Activated T-cell treated with anti-CD3 and anti-CD28 coated beads for 48 hours (primary cell): ENCODE results near the gene SLC16A8.
"Not testable (repeated sequence)": the region's sequence is repeated elsewhere in the genome, so short reads cannot be mapped to it uniquely, and the experiment has no call there.

Source experiments
- DNase-seq: peaks from one replicate; pipeline ENCODE4 v3.0.0-alpha.2; 2020; ENCODE audit warnings: low read depth

The SLC16A8 gene, protein sequence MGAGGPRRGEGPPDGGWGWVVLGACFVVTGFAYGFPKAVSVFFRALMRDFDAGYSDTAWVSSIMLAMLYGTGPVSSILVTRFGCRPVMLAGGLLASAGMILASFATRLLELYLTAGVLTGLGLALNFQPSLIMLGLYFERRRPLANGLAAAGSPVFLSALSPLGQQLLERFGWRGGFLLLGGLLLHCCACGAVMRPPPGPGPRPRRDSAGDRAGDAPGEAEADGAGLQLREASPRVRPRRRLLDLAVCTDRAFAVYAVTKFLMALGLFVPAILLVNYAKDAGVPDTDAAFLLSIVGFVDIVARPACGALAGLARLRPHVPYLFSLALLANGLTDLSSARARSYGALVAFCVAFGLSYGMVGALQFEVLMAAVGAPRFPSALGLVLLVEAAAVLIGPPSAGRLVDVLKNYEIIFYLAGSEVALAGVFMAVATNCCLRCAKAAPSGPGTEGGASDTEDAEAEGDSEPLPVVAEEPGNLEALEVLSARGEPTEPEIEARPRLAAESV

DNA sequence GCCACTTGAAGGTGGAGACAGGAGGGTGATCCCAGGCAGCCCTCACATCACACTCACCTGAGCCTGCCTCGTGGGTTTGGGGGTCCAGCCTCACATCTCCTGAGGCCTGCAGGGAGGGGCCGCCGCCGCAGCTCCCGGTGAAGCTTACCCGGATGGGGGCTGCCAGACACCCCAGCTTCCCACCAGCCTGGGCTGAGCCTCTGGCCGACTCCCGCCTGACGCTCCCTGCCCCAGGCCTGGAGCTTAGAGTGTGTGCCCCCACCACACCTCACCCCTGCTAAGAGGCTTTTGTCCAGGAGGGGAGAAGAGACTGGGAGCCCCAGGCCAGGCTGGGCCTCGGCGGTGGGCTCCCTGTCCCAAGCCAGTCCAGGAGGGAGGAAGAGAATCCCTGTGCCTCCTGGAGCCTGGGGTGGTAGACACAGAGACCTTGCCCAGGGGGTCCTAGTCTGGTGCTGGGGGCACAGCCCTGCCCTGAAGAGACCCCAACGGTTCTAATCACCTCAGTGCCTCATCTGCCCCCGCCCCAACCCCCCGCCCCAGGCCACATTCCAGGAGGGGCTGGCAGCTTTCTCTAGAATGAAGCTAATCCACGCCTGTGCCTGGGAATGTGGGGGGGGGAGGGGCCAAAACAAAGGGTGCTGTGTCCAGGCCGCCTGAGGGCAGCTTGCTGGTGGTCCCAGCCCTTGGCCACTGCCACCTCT is at the start of gene SLC16A8:
SLC16A8 (minus strand) TSS at position 254 of the 701 bp plus-strand sequence. CDS start 1,311 bp downstream, outside the sequence.
- DNase-seq = no peak

DNA sequence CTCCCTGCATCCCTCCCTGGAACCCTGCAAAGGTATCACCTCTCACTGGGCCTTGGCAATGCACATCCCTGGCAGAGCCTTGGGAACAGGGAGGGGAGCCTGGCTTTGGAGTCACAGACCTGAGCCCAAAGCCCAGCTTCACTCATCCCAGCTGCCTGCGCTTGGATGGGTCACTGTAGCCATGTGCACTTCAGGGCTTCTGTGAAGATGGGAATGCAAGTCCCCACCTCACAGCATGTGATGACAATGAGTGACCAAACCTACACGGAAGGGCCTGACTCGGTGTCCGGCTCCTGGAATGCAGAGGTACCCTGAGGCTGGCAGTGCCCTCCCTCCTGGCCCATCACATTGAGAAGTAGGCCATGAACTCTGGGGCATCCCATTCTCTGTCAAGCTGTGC is 49.3 kb upstream of the SLC16A8 start:
- no peak for DNase-seq

DNA sequence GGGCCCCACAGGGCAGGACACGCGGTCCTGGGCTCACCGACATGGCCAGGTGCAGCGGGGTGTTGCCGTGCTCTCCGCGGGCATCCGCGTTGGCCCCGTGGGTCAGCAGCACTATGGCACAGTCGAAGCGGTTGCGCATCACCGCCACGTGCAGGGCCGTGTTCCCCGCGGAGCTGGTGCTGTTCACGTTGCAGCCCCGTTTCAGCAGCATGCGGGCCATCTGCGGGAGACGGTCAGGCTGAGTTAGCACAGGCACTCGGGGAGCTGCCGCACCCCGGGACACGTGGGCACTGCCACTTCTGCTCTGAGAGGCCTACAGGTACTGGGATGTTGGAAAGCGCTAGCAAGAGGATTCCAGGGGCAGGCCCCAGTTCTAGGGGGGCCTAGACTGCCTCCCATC is 48.8 kb upstream of the SLC16A8 start:
- no peak for DNase-seq

DNA sequence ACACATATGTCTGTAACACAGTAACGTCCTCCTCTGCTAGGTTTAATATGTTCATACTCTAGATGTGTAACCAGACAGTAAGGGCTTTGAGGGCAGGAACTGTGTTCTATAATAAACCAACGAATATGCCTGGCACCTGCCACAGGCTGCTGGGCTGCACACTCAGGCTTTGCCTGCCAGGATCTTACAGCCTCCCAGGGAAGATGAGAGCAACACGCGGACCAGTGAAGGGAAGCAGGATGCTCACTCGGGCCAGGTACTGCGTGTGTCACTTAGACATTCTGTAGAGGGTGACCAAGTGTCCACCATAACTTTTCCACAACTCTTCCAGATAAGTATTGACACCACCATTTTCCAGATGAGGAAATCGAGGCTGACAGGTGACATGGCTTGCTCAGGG is 48.2 kb upstream of the SLC16A8 start:
- no peak for DNase-seq

DNA sequence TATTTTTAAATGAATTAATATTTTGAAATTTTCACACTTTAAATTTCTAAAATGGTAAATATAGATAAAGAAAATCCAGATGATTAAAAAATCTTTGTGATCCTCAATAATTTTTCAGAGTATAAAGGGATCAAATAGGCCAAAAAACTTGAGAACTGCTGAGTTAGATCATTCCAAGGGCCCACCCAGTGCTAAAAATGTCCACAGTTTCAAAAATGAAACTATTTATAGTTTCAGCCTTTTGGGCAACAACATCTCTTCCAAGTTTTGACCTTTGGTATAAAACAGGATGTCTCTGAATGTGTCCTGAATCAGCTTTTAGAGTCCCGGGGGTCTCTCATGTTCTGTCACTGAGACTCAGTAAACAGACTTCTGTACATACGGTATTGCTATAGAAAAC is 47.4 kb upstream of the SLC16A8 start:
- DNase-seq = no peak

DNA sequence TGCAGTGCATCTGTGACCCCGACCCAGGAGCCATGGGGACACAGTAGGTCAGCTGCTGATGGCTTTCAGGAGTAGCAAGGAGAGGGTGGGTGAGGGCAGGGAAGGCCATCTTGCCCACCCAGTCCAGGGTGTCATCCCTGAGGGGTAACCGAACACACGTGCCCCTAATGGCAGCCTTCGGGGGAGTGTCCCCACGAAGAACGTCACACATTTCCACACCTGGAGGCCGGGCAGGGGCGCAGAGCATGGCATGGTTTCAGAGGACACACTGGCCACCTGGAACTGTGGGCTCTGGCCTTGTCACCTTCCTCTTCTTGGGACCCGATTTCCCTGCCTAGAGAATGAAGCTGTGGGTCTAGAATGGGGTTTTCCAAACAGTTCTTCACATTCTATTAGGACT is 45.9 kb upstream of the SLC16A8 start:
- DNase-seq = no peak

DNA sequence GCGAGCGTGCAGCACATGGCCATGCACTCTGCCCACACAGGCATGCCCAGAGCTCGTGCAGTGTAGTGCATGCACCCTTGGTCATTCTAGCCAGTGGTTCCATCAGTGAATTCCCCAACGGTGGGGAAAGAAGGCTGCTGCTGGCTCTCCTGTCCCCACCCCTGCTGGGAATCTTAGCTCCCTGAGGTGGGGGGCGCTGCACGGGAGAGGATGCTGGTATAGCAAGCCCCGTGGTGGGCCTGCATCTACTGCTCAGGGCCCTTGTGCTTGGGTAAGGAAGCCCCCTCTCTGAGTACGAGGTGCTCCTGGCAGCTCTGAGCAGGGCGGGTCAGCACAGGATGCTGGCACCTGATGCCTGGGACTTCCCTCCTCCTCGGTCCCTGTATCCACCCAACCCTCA is 45.0 kb upstream of the SLC16A8 start:
- no peak for DNase-seq

DNA sequence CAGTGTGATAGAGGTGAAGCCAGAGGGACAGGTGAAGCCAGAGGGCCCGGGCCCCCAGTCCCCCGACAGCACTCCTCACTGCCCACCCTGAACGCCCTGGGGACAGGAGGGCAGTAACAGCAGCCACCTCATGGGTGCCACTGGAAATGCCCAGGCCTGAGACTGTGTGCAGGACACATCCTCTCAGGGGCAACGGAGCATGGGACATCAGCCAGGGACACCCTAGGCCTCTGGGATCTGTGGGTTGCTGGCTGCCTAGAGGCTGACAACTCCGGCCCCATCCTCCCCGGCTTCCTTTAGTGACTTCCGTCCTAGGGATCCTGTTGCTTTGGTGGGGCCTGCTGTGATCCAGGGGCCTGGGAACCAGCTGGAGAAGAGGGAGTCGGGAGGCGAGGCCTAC is 43.9 kb upstream of the SLC16A8 start:
- DNase-seq = no peak

DNA sequence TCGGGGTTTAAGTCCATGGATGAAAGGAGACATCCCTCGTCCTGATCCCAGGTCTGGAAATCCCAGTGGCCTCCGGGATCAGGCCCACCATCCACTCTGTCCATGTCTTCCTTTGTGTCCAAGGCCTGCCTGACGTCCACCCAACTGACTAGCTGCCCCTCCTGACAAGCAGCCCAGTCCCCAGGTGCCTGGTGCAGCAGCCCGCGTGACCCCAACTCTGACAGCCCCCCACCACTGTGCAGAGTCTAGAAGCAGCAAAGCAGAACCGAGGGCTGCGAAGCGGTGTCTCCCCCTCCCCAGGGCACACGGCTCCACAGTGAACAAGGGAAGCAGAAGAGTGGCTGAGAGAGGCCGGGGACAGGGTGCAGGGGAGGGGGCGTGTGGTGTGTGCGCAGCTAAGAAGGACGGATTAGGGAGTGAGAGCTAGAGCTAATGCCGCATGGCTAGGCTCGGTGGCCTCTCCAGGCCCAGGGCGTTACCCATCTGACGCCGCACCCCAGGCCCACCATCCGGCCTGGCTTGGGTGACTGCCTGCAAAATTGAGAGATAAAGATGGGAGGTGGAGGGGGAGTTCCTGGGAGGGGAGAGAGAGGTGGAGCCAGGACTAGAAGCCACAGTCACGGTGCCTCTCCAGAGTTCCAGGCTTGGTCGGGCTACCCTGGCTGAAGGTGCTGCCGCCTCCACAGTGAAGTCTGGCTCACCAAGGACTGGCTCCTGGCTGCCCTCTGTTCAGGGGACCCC is 43.1 kb upstream of the SLC16A8 start:
- DNase-seq = no peak

DNA sequence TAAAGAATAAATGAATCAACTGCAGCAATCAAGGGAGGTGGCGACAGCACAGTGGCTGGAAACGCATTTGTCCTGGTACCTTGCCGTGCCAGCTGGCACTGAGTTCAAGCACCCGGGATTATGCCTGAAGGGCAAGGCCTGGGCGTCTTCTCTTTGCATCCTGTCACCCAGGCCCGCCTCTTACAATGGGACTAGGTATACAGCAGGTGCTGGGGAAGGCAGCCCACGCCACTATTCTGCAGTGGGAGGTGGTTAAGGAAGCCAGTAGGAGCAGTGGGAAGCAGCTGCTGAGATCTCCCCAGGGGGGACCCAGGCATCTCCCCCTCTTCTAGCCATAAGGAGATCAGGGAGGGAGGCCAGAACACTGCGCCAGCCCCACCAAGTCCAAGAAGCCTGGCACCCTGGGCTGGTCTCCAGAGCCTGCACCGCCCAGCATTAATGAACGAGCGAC is 41.8 kb upstream of the SLC16A8 start:
- DNase-seq = no peak

DNA sequence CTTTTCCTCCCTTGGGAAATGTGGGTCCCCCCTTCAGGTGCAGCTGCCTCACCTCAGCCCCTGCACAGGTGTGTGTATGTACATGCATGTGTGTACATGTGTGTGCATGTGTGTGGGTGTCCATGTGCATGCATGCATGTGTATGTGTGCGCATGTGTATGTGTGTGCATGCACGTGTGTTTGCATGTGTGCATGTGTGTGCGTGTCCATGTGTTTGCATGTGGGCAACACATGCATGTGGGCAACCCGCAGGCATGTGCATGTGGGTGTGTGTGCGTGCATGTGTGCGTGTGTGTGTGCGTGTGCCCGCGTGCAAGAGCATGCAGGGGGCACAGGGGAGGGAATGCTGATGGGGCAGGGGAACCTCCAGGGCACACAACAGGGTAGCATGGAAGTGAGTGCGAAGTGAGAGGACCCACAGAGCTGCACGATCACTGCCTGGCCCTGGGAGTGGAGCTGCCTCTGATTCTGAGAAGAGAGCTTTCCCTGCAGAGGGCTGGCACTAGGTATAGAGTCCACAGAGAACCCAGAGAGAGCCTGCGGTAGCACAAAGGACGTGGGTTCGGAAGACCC is 41.1 kb upstream of the SLC16A8 start:
- DNase-seq = no peak

DNA sequence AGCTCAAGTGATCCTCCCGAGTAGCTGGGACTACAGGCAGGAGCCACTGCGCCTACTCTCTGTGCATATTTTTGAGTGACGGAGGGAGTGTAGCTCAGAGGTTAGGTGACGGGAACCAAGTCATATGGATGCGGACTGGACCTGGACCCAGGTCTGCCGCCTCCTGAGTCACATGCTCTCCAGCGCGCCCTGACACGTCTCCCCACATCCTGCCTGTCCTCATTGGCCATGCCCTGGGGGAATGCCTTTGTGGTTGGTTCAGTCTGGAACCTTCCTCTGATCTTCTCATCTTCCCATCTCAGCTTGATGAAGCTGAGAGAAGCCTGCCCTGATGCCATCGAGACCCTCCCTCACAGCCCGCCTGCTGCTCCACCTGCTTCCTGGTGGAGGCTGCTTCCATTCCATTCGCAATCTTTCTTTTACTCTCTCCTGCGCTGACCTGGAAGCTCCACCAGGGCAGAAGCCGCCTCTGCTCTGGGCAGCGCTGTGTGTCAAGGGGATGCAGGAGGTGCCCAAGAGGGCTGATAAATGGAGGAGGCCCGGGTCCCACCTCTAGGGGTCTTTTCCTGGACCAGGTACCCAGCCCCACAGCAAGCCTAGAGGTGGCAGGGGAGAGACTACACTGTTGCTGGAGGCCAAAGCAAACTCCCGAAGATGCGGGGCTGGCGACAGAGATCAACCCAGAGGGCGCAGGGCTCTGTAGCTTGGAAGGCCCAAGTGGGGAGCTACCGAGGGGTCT is 40.4 kb upstream of the SLC16A8 start:
- no peak for DNase-seq

DNA sequence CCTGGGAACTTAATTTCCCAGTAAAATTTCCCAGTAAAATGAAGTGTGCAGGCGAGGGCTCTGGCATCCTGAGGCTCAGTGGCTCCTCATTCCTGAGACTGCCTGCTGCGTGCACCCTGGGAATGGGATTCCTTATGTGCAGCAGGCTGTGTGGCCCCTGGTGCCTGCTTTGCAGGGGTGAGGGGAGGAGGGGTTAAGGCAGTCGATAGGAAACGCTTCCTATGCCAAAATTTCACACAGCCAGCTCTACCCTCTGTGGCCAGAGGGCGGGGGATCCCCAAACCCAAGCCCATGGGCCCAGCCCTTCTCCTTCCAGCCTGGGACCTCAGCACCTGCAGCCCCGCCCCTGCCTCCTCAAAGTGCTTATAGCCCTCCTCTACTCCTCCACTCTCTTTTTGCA is 38.6 kb upstream of the SLC16A8 start:
- DNase-seq = no peak

DNA sequence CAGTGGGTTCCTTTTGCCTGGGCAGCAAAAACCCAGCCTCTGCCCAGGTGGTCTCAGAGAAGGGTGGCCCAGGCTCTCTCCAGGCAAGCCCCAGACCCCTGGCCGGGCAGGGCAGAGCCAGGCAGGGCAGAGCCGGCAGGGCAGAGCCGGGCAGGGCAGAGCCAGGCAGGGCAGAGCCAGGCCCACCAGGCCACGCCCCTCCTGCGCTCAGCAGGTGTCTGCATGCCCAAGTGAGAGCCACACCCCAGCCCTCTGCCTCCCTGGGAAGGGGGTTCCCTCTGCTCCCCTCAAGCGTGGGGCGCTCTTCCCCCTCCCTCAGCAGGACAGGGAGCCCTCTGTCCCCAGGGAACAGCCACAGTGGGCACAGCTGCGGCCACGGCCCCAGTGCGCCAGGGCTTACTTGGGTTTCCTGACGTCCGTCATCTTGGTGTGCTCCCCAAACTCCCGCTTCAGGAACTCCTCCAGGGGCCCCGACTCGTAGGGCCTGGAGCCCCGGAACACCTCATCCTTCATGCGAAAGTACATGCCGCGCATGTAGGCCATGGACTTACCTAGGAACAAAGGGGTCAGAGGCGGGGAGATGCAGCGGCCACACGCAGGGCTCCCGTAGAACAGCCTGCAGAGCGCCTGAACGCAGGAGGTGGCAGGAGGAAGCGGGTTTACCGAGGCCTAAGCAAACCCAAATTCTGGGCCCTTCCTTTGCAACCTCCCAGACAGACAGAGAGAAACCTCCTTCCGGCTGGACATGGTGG is 36.6 kb upstream of the SLC16A8 start:
- no peak for DNase-seq

DNA sequence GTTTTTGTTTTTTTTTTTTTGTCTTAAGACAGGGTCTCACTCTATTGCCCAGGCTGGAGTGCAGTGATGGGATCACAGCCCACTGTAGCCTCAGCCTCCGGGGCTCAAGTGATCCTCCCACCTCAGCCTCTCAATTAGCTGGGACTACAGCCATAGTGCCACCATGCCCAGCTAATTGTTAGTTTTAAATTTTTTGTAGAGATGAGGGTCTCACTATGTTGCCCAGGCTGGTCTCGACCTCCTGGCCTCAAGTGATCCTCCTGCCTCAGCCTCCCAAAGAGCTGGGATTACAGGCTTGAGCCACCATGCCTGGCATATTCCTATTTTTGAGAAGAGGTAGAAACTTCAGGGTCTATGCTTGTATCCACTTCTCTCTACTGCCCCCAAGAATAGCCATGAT is 34.8 kb upstream of the SLC16A8 start:
- DNase-seq = not testable (repeated sequence)

DNA sequence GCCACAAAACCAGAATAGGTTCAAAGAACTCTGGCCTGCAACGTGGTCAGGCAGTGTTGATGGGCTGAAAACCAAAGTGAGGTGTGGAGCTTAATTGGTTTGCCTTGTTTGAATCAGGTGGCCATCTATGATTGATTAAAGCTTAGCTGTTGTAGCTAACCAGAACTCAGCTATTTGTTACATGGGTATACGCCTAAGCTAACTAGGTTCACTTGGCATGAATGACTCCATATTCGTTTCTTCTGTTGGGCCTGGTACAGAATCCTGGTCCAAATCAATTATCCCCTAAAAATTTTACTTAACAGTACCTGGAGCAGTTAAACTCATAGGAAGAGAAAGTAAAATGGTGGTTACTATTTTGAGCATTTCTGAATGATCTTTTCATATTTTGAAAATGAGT is 34.2 kb upstream of the SLC16A8 start:
- no peak for DNase-seq

DNA sequence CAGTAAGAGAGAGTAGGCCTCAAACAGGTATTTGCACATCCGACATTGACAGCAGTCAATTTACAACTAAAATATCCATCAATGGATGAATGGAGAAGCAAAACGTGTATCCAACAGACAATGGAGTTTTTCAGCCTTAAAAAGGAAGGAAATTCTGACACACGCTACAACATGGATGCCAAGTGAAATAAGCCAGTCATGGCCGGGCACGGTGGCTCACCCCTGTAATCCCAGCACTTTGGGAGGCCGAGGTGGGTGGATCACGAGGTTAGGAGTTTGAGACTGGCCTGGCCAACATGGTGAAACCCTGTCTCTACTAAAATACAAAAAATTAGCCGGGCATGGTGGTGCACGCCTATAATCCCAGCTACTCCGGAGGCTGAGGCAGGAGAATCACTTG is 33.6 kb upstream of the SLC16A8 start:
- not testable (repeated sequence) for DNase-seq

DNA sequence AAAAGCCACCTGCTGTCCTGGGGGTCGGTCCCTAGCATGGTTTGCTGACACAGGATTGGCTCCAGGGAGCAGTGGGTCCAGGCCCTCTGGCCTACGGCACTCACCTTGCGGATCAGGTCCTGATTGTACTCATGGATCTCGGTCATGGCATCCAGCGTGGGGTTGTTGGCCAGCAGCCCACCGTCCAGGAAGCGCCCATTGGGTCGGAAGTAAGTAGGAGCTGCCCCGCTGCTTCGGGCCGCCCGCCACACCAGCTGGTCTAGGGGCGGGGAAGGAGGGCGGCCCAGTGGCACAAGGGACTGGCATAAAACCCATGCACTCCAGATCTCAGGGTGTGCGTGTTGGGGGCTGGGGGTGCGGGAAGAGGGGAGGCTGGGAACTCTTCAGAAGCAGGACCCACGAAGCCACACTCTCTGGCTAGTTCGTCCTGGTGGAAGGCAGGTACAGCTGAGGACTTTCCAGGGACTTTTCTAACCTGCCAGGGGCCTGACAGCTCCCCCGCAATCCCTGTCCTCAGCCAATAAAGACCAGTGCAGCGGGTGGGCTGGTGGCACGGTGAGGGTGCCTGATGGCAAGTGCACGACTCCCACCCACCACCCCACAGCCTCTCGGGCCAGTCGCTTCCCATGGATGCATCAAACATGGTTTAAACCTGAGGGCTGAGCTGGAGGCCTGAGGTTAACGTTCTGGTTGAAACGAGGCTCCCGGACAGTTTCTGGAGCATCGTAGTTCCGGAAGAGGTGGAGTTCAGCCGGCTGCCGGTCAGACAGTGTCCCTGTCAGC is 31.6 kb upstream of the SLC16A8 start:
- DNase-seq = no peak

DNA sequence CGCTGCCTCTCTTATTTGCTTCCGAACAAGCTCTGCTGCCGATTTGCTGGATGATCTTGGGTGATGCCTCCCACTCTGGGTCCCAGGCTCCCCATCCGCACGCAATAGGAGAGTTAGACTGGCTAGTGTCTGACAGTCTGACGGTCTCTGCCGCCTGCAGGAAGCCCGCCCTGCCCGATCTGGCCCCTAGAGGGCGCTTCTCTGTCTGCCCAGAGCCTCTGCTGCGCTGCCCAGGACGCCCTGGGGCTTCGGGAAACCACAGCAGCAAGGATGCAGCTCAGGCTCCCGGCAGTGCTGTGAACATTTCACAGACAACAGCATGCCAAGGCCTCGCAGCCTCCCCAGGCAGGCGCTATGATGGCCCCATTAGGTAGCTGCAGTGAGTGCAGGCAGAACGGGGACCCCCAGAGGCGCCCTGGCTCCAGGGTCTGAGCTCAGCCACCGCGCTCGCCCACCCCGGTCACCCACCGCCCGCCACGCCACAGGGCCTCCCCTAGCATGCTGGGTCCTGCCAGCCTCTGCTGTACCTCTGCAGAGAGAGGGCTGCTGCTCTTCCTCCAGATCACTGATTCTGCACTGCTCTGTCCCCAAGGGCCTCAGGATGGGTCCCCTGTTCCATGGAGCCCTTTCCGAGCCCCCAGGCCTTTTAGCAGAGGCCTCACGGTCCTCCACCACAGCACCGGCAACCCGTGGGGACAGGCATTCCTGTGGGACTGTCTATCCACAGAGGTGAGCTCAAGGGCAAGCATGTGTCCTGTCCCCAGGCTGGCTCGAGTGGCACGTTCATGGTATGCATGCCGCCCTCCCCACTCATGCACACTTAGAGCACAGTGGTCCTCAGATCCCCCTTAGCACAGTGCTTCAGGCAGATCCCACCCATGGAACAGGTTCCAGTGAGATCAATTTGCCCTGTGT is 30.8 kb upstream of the SLC16A8 start:
- DNase-seq = peak; percentile 73
